HS-27A (cell line): Measurements from ENCODE around the gene PEPD.
A peak's percentile ranks its signal among the peaks of the same experiment; 100 is the strongest.

Source experiments
- DNase-seq: peaks from one replicate; pipeline ENCODE4 v3.0.0-alpha.2; 2012; ENCODE audit warnings: low read depth, missing footprints

PEPD gene

GRCh38 chr19:33395561-33396550 is 125.7 kb downstream of the PEPD start:
- DNase-seq: no peak

- DNase-seq: no peak
Measured at GRCh38 chr19:33394723-33395560, 126.6 kb downstream of the PEPD start.

- DNase-seq: peak; percentile 31
Measured at GRCh38 chr19:33394006-33394722, 127.4 kb downstream of the PEPD start.

GRCh38 chr19:33393286-33394005 is 128.1 kb downstream of the PEPD start:
- DNase-seq: no peak

DNA sequence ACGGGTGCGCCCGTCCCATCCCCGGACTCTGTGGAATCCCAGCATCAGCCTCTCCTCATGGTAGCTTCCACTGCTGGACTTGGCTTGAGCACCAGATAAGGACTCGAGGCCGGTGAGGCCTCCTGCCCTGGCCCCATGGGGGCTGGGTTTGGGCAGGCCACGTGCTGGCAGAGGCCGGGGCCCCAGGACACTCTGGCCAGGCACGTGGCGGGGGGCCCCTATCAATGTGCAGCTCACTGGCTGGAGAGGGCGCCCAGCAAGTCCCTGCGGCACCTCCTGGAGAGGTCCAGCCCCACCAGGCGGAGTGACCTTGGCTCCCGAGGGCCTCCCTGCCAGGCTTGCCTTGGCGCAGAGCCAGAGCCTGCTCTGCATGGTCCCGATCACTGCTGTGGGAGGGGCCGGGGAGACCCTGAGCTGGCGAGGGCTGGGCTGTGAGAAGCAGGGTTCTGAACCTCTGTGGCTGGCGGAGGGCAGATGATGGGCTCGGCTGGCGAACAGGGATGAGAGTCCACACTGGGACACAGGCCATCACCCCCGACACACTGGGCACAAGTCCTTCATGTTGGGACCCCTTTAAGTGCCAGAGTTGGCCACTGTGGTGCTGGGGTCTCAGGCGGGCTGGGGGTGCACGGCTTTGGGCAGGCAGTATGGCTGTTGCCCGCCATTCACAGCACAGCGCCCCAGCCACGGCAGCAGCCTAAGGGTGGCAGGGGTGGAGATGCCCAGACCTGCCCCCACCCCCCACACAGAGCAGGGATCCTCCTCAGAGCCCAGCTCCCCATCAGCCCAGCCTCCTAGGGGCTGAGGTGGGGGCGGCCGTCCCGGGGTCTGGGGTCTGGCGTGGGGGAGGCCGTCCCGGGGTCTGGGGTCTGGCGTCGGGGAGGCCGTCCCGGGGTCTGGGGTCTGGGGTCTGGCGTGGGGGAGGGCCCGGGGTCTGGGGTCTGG is 129.0 kb downstream of the PEPD start:
- no peak for DNase-seq

DNA sequence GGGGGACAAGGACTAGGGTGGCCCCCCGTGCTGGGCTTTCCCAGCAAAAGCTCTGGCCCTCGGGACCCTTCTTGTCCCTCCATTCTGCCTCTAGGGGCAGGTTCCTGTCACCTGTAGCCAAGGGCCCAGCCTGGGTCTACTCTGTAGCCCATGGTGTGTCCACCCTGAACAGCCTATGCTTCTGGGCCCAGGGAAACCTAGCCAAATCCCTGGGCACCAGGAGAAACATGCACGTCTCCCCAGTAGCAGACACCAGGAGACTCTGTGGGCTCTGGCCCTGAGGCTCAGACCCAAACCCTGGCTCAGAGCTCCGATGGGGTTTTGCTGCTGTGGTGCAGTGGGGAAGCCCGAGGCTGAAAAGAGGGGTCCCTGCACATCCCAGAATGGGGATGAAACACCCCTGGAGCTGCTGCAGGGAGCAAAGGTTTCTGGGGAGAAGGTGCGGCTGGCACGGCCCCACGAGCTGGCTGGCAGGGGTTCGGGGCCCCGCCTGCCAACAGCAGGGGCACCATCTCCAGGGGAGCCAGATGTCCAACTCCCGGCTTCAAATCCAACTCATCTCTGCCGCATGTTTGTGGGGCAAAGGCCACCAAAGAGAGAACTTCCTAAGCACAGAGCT is 129.9 kb downstream of the PEPD start:
- DNase-seq: no peak

- DNase-seq: no peak
Measured at GRCh38 chr19:33390908-33391630, 130.5 kb downstream of the PEPD start.

DNA sequence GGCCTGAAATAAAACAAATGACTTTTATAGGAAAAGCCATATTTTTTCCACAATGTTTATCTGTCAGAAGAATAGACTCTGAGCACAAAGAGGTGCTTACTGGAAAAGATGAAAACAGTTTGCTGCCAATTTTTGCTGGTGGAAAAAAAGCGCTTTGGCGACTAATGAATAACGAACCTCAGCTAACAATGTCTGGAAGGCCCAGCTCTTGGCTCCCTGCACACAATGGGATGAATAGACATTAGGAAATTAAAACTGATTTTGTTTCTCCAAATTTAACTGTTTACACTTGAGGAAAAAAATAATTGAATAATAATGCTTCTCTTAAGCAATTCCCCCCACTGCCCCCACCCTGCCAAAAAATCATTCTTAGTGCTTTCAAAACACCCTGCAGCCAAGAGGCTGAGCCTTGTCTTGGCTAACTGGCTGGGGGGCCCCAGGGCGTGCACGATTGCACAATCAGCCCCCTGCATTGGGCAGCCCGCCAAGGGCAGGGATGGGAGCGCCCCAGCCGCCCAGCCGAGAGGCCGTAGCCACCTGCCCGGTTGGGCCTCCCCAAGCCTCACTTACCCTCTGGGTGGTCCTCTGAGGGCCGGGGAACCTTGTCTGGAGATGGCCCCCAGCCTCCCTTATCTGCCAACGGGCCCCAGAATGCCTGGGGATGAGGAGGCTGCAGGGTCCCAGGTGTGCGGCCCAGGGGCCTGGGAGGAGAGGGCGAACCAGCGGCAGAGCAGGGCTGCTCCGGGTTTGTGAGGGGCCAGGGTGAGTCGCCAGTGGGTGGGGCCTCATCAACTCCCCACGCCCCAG is 131.3 kb downstream of the PEPD start:
- DNase-seq: no peak

- DNase-seq: no peak
Measured at GRCh38 chr19:33389421-33390100, 132.0 kb downstream of the PEPD start.

- no peak for DNase-seq
Measured at GRCh38 chr19:33388725-33389420, 132.7 kb downstream of the PEPD start.

DNA sequence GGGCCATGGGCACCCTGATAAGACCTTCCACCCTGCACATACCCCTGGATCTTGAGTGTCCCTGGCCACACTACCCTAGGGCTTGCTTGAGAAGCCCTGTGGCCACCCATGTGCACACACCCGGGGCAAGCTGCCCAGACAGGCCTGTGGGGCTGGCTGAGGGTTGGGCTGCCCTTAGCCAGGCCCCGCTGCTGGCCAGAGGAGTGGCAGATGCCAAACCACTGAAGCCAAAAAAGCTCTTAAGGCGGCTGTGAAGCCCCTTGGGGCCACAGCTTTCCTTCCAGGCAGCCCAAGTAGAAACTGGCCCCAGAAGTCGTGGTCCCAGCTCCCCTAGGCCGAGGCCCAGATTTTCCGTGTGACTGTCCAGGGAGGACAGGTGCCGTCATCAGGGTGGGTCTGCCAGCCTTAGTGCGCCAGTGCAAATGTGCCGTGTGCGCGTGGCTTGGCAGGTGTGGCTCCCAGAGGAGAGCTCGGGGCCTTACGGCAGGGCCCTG is 133.3 kb downstream of the PEPD start:
- no peak for DNase-seq

DNA sequence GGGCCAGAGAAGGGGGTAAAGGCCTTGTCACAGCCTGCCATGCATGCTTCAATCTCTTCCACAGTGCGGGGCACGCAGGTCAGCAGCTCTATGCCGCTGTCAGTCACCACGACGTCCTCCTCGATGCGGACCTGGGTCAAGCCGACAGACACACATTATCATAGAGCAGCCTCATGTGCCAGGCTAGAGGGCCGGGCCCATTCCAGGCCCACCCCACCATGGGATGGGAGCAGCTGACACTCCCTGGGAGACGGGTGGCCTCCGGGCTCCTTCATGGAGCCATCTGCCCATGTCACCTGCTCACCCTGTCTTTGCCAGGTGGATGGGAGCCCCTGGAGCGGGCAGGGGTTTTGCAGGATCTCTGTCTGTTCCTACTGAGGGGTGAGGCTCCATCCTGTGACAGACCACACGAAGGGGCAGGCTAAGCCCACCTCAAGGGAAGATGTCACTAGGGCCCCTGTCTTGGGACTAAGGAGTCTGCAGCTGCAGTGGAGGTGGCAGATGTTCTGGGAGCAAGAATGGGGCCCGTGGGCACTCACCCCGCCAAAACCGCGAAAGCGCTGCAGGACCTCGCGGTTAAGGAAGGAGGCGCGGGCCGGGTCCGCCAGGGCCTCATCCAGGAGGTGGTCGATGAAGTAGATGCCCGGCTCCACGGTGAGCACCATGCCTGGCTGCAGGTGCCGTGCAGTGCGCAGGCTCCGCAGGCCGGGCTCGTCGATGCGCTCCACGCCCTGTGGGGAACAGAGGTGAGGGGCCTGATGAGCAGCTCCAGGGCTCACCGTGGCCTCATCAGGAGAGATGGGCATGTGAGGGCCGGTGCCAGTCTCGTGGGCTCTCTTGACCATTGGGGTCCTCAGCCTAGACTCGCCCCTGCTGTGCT is 134.0 kb downstream of the PEPD start:
- DNase-seq: no peak

GRCh38 chr19:33386361-33386858 is 135.2 kb downstream of the PEPD start:
- DNase-seq: no peak

DNA sequence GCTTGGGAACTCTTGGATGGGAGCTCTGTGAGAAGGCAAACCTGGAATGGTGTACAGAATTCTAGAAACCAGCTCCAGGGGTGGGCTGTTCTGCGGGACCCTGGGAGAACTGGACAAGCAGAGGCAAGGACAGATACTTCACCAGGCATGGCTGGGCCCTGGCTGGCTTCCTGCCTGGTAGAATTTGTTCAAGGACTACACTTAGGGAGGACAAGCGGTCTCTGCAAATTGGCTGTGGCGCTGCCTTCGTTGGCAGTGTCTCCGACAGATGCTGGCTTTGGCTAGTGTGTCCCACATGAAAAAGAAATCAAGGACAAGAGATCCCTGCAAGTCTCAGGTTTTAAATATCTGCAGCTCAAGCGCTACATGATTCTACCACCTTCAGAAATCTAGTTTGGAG is 135.6 kb downstream of the PEPD start:
- no peak for DNase-seq

GRCh38 chr19:33384983-33385382 is 136.6 kb downstream of the PEPD start:
- DNase-seq: no peak
